Urothelium cell line (cell line): ENCODE results near the gene MMP26.
"Not testable (repeated sequence)": the region's sequence is repeated elsewhere in the genome, so short reads cannot be mapped to it uniquely, and the experiment has no call there.

Source experiments
- DNase-seq: peaks from one replicate; pipeline ENCODE4 v3.0.0; 2011; ENCODE audit warnings: low spot score, mixed read lengths
- FAIRE-seq: peaks from 2 replicates; lab custom pipeline; 2011; peaks lifted over from hg19 to GRCh38; lab: Jason Lieb, UNC

MMP26 gene

GRCh38 chr11:4722616-4723534 lies 18.3 kb downstream of the MMP26 start:
- DNase-seq, FAIRE-seq: not testable (repeated sequence)

GRCh38 chr11:4727171-4727570 lies 22.6 kb downstream of the MMP26 start:
- FAIRE-seq = no peak
- no peak for DNase-seq

- FAIRE-seq = no peak
These were observed 36.2 kb downstream of the MMP26 start for GRCh38 chr11:4740735-4741134.

GRCh38 chr11:4748438-4748837 lies 43.9 kb downstream of the MMP26 start:
- DNase-seq (no peak), FAIRE-seq (no peak)

More at GRCh38 chr11:4740735-4741134, 36.2 kb downstream of the MMP26 start:
- no peak for DNase-seq

- FAIRE-seq = no peak
These were observed 46.6 kb downstream of the MMP26 start for GRCh38 chr11:4751201-4751600.

More at GRCh38 chr11:4751201-4751600, 46.6 kb downstream of the MMP26 start:
- no peak for DNase-seq
